ENCODE data around the gene HDX. TPM values are rescaled to one million over a fixed set of nuclear protein-coding genes. Genes with fewer than 3 reads are reported as not detected.

The HDX gene
- total and polyA plus RNA-seq, 9 of the 15 experiments (the other 6 are each of a cell fraction or from before 2014, with no cell fraction given) = not detected

GRCh38 chrX:84358271-84358670 is 144.0 kb downstream of the HDX start:
- ChIA-PET POLR2A (no interaction called here), CTCF (ENCODE audit: low intra/inter-chr PET ratio) (no interaction called here)
- Histone ChIP-seq H3K4me2 (ENCODE audit: insufficient read depth, low read length) (no peak overlapping the region), H3K36me3 (ENCODE audit: control insufficient read depth, insufficient read depth, low read length) (no peaks in the 10 kb centered on the region), H3K9me3 (replicated peaks; ENCODE audit: control insufficient read depth, insufficient read depth, low read depth, low read length) (no peaks in the 10 kb centered on the region), H3K9me1 (ENCODE audit: control insufficient read depth, insufficient read depth, low read length) (no peaks in the 10 kb centered on the region), H3K4me3 (no peak overlapping the region), H3K4me1 (replicated peaks in 1 of 2; ENCODE audit: control insufficient read depth in 2 of 2, insufficient read depth in 2 of 2, low read length in 2 of 2) (no peaks in the 10 kb centered on the region), H3K79me2 (ENCODE audit: control insufficient read depth, insufficient read depth, low read length) (no peaks in the 10 kb centered on the region), H4K20me1 (replicated peaks; ENCODE audit: control insufficient read depth, insufficient read depth, low read length) (no peaks in the 10 kb centered on the region), H3K27ac (ENCODE audit: extremely low read depth, low read depth, low read length) (no peak overlapping the region), H2AFZ (ENCODE audit: low read depth, low read length) (no peak overlapping the region), H3K9ac (ENCODE audit: insufficient read depth in 1 of 2, low read depth in 2 of 2, low read length in 2 of 2) (no peak overlapping the region), H3K27me3 (ENCODE audit: control insufficient read depth in 2 of 2, insufficient read depth in 2 of 2, low read length in 2 of 2) (no peaks in the 10 kb centered on the region)
- DNase-seq (ENCODE audit: extremely low read depth in 1 of 4, low spot score in 3 of 4) (no peak), FAIRE-seq (no peak), ATAC-seq (no peak)
- in situ Hi-C loops (cut with MboI) = no loop called here
- 0% methylated on average over 1 of the region's 1 CpG for WGBS (ENCODE audit: insufficient coverage, low coverage, missing lambda C conversion rate)
- BruUV-seq (replicated peaks) = no TSS peak
- intact Hi-C loops (cut with micrococcal nuclease) = no loop called here
- no peak for TF ChIP-seq CEBPG (CRISPR knock-in tag; IDR thresholded peaks at IDR 0.05)
- TF ChIP-seq CEBPG (tag; conservative IDR thresholded peaks at IDR 0.05 in 1 of 2, IDR thresholded peaks at IDR 0.05 in 1 of 2) = no peak
- TF ChIP-seq MTA1 (IDR thresholded peaks at IDR 0.05; ENCODE audit: borderline replicate concordance) = no peak
- no peak for TF ChIP-seq SRSF3 (IDR thresholded peaks at IDR 0.05; ENCODE audit: insufficient read depth, low read length)
- TF ChIP-seq JUN (IDR thresholded peaks at IDR 0.05; ENCODE audit: borderline replicate concordance, low read depth, low read length) = no peak
- TF ChIP-seq JUN (CRISPR knock-in tag; IDR thresholded peaks at IDR 0.05; ENCODE audit: borderline replicate concordance) = no peak
- TF ChIP-seq TAF15 (IDR thresholded peaks at IDR 0.05; ENCODE audit: low read depth, low read length) = no peak
- TF ChIP-seq MEF2D (tag; conservative IDR thresholded peaks at IDR 0.05; ENCODE audit: low read depth) = no peak
- no peak for TF ChIP-seq ARNT (IDR thresholded peaks at IDR 0.05)
- no peak for TF ChIP-seq SMAD1 (IDR thresholded peaks at IDR 0.05; ENCODE audit: low read depth, low read length, partially characterized antibody)
- TF ChIP-seq SAFB2 (IDR thresholded peaks at IDR 0.05; ENCODE audit: borderline replicate concordance, low read depth, low read length, severe bottlenecking) = no peak
- no peak for TF ChIP-seq ZNF347 (CRISPR knock-in tag; IDR thresholded peaks at IDR 0.05; ENCODE audit: low read depth)
- TF ChIP-seq SAFB (IDR thresholded peaks at IDR 0.05; ENCODE audit: borderline replicate concordance, low read depth, low read length) = no peak
- no peak for TF ChIP-seq CBX1 (IDR thresholded peaks at IDR 0.05; ENCODE audit: low read depth)
- no peak for TF ChIP-seq ZNF146 (CRISPR knock-in tag; IDR thresholded peaks at IDR 0.05; ENCODE audit: unreplicated experiment)
- TF ChIP-seq, protein P1, sequence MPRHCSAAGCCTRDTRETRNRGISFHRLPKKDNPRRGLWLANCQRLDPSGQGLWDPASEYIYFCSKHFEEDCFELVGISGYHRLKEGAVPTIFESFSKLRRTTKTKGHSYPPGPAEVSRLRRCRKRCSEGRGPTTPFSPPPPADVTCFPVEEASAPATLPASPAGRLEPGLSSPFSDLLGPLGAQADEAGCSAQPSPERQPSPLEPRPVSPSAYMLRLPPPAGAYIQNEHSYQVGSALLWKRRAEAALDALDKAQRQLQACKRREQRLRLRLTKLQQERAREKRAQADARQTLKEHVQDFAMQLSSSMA (CRISPR knock-in tag; IDR thresholded peaks at IDR 0.05) = no peak

Measured in K562 (cell line).